Sigmoid colon (tissue), 4 donors: ENCODE measurements around the gene NCBP3.

Experiments used
- EP300 ChIP-seq, 4 donors: sonication (generic); formaldehyde crosslinking; IDR thresholded peaks; one replicate each; pipeline ENCODE4 v1.6.1; 2017; ENCODE audit warnings: antibody characterized with exemption in 4 of 4
- POLR2A ChIP-seq, 2 donors: fragments of 450-650 bp; IDR thresholded peaks; one replicate each; pipeline ENCODE4 v1.6.1; 2016; ENCODE audit warnings: antibody characterized with exemption in 2 of 2, mild to moderate bottlenecking in 2 of 2, moderate library complexity in 2 of 2

DNA sequence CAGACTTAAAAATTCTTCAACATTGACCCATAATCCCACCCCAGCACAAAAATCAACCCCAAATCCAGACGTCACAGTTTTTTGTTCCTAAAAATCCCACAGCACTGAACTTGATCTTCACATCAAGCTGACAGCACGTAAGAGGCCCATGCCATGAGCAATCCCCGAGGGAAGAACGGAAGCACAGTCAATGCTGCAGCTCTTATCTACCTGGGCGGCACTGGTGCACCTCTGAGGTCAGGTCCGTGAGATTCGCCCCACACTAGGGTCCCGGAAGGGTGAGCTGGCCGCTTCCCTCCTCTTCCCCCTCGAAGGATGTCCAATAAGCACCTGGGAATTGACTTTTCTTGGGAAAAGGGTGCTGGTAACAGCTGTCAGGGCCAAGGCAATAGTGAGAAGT lies 33.8 kb downstream of the NCBP3 start:
- TF ChIP-seq EP300 (IDR thresholded peaks at IDR 0.05) (no peak), POLR2A (IDR thresholded peaks at IDR 0.05) (no peak)
